ENCODE results near the gene SH2B3. TPM values are rescaled to one million over a fixed set of nuclear protein-coding genes. Genes with fewer than 3 reads are reported as not detected.
"Not testable (repeated sequence)": the region's sequence is repeated elsewhere in the genome, so short reads cannot be mapped to it uniquely, and the experiment has no call there.

The SH2B3 gene
- total RNA-seq, 3 donors from 2014 or later (not counting 1 experiment from before 2014, with no cell fraction given), result 68.1 to 81.3 (median 68.4) TPM

DNA sequence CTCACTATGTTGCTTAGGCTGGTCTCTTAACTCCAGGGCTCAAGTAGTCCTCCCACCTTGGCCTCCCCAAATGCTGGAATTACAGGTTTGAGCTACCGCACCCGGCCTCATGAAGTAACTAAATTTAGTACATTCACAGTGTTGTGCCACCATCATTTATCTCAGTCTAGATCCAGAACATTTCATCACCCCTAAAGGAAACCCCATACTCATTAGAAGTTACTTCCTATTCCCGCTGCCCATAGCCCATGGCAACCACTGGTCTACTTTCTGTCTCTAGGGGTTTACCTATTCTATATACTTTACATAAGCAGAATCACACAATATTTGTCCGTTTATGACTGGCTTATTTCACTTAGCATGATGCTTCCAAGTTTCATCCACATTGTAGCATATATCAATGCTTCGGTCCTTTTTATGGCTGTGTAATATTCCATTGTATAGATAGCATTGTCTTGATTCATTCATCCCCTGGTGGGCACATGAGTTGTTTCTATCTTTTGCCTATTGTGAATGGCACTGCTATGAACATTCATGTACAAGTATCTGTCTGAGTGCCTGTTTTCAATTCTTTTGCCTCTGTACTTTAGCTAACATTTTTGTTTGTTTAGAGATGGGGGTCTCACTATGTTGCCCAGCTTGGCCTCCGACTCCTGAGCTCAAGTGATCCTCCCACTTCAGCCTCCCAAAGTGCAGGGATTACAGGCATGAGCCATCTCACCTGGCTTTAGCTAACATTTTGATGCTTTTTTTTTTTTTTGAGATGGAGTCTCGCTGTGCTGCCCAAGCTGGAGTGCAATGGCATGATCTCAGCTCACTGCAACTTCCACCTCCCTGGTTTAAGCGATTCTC lies 10.2 kb upstream of the SH2B3 start:
- no peaks in the 10 kb centered on the region for H3K36me3 Mint-ChIP-seq
- intact Hi-C loops (cut with micrococcal nuclease), result no loop called here
- Histone ChIP-seq H3K9me3 (ENCODE audit: control insufficient read depth, insufficient read depth, low read length) (no peaks in the 10 kb centered on the region), H3K4me3 (ENCODE audit: low read length) (no peak overlapping the region), H3K27ac (ENCODE audit: low read length) (no peak overlapping the region), H3K27me3 (ENCODE audit: control insufficient read depth, insufficient read depth, low read length) (no peaks in the 10 kb centered on the region), H3K36me3 (ENCODE audit: control insufficient read depth, insufficient read depth, low read length) (no peaks in the 10 kb centered on the region), H3K4me1 (ENCODE audit: control insufficient read depth, insufficient read depth, low read length) (peaks cover 25% of the 10 kb centered on the region)
- WGBS (ENCODE audit: insufficient coverage), result 84% methylated on average over 8 of the region's 8 CpGs
- H3K9me3 Mint-ChIP-seq, result no peaks in the 10 kb centered on the region
- peaks cover 0 to 18% of the 10 kb centered on the region in 2 donors for H3K4me1 Mint-ChIP-seq
- TF ChIP-seq, protein P1, sequence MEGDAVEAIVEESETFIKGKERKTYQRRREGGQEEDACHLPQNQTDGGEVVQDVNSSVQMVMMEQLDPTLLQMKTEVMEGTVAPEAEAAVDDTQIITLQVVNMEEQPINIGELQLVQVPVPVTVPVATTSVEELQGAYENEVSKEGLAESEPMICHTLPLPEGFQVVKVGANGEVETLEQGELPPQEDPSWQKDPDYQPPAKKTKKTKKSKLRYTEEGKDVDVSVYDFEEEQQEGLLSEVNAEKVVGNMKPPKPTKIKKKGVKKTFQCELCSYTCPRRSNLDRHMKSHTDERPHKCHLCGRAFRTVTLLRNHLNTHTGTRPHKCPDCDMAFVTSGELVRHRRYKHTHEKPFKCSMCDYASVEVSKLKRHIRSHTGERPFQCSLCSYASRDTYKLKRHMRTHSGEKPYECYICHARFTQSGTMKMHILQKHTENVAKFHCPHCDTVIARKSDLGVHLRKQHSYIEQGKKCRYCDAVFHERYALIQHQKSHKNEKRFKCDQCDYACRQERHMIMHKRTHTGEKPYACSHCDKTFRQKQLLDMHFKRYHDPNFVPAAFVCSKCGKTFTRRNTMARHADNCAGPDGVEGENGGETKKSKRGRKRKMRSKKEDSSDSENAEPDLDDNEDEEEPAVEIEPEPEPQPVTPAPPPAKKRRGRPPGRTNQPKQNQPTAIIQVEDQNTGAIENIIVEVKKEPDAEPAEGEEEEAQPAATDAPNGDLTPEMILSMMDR (IDR thresholded peaks at IDR 0.05), result no peak
- no peak for DNase-seq
- no peak overlapping the region for H3K4me3 Mint-ChIP-seq
- H3K27ac Mint-ChIP-seq, result no peak overlapping the region
- no peak for ATAC-seq
- H3K27me3 Mint-ChIP-seq (ENCODE audit: low read depth in 2 of 2), result peaks cover 6 to 12% of the 10 kb centered on the region in 2 donors

DNA sequence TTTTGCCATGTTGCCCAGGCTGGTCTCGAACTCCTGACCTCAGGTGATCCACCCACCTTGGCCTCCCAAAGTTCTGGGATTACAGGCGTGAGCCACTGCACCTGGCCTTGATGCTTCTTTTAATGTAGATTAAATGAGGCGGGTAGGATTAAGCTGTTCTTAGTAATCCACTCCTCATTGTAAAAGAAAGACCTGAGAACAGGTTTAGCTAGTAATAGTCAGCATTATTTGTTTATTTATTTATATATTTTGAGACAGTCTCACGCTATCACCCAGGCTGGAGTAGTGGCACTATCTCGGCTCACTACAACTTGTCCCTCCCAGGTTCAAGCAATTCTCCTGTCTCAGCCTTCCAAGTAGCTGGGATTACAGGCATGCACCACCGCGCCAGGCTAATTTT lies 9.5 kb upstream of the SH2B3 start:
- H3K9me3 Mint-ChIP-seq; H3K36me3 Mint-ChIP-seq; H3K27ac ChIP-seq (ENCODE audit: low read length); H3K4me3 ChIP-seq (ENCODE audit: low read length); intact Hi-C loops (cut with micrococcal nuclease); H3K27me3 ChIP-seq (ENCODE audit: control insufficient read depth, insufficient read depth, low read length); H3K9me3 ChIP-seq (ENCODE audit: control insufficient read depth, insufficient read depth, low read length); ATAC-seq; DNase-seq; H3K36me3 ChIP-seq (ENCODE audit: control insufficient read depth, insufficient read depth, low read length); H3K27ac Mint-ChIP-seq; H3K4me3 Mint-ChIP-seq: not testable (repeated sequence)
- Mint-ChIP-seq H3K4me1 (peaks cover 0 to 20% of the 10 kb centered on the region in 2 donors), H3K27me3 (ENCODE audit: low read depth in 2 of 2) (peaks cover 6 to 12% of the 10 kb centered on the region in 2 donors)
- H3K4me1 ChIP-seq (ENCODE audit: control insufficient read depth, insufficient read depth, low read length), result peaks cover 18% of the 10 kb centered on the region
- WGBS (ENCODE audit: insufficient coverage), result 88% methylated on average over 6 of the region's 7 CpGs

DNA sequence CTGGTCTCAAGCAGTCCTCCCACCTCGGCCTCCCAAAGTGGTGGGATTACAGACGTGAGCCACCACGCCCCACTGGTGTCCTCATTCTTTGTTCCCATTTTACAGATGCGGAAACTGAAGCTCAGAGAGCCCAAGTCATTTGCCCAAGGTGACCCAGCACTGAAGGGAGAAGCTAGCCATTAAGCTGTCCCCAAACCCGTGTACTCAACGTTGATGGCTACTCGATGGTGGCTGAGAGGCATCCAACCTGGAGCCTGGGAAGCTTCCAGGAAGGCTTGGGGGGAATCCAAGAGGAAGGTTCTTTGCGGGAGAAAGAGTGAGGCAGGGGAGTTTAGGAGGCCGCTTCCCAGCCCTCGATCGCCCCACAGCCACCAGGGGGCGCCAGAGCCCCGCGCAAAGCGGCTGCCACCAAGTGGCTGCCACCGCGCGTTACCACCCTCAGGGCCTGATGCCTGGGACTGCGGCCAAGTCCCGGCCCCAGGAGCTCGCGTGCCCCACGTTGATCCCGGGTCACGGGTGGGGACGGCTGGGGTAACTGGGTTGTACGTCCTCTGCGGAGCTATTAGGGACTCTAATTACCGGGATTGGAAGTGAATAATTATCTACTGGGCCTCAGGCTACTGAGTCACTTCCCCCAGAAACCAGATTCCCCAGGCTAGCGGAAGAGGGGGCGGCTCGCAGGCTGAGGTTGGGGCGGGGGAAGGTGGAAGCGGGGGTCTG lies 8.8 kb upstream of the SH2B3 start:
- H3K36me3 Mint-ChIP-seq, result no peaks in the 10 kb centered on the region
- WGBS (ENCODE audit: insufficient coverage), result 5% methylated on average over 34 of the region's 34 CpGs
- TF ChIP-seq, protein P1 (IDR thresholded peaks at IDR 0.05), result peak; percentile 99
- no peaks in the 10 kb centered on the region for H3K9me3 ChIP-seq (ENCODE audit: control insufficient read depth, insufficient read depth, low read length)
- no peak overlapping the region for H3K27ac ChIP-seq (ENCODE audit: low read length)
- intact Hi-C loops (cut with micrococcal nuclease), result loop anchor here (1.0 kb wide), 2 partner anchors 54 to 132 kb away; no protein-coding TSS in a partner anchor
- no peaks in the 10 kb centered on the region for H3K27me3 ChIP-seq (ENCODE audit: control insufficient read depth, insufficient read depth, low read length)
- H3K27ac Mint-ChIP-seq, result peak overlapping the region in 1 of 2 donors; percentile 87
- H3K4me1 ChIP-seq (ENCODE audit: control insufficient read depth, insufficient read depth, low read length), result peaks cover 16% of the 10 kb centered on the region
- DNase-seq (peak; percentile 91 to 93), ATAC-seq (peak; percentile 92 to 97 (median 94))
- H3K4me1 Mint-ChIP-seq, result peaks cover 0 to 20% of the 10 kb centered on the region in 2 donors
- no peaks in the 10 kb centered on the region for H3K36me3 ChIP-seq (ENCODE audit: control insufficient read depth, insufficient read depth, low read length)
- no peaks in the 10 kb centered on the region for H3K9me3 Mint-ChIP-seq
- H3K4me3 Mint-ChIP-seq, result peak overlapping the region; percentile 60
- peaks cover 6 to 12% of the 10 kb centered on the region in 2 donors for H3K27me3 Mint-ChIP-seq (ENCODE audit: low read depth in 2 of 2)
- H3K4me3 ChIP-seq (ENCODE audit: low read length), result no peak overlapping the region

DNA sequence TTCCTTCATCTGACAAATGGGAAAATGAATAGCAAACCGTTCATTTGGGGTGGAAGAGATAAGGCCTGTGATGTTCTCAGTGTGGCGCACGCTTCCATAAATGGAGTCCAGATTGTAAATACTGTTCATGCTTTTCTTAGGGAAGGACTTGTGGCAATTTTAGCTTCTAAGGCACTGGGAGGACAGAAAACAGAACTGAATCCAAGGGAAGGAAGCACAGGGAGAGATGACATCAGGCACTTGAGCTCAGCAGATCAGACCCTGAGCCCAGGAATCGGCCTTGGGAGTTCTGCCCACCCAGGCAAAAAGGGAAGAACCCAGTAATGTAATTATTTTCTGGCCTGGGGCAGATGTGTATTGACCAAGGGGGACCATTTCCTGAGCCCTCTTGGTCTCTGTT lies 7.2 kb upstream of the SH2B3 start:
- Histone ChIP-seq H3K4me3 (ENCODE audit: low read length) (no peak overlapping the region), H3K9me3 (ENCODE audit: control insufficient read depth, insufficient read depth, low read length) (no peaks in the 10 kb centered on the region), H3K27me3 (ENCODE audit: control insufficient read depth, insufficient read depth, low read length) (no peaks in the 10 kb centered on the region), H3K4me1 (ENCODE audit: control insufficient read depth, insufficient read depth, low read length) (peaks cover 27% of the 10 kb centered on the region), H3K27ac (ENCODE audit: low read length) (no peak overlapping the region), H3K36me3 (ENCODE audit: control insufficient read depth, insufficient read depth, low read length) (no peaks in the 10 kb centered on the region)
- Mint-ChIP-seq H3K27ac (no peak overlapping the region), H3K9me3 (no peaks in the 10 kb centered on the region), H3K27me3 (ENCODE audit: low read depth in 2 of 2) (peaks cover 6 to 12% of the 10 kb centered on the region in 2 donors), H3K36me3 (no peaks in the 10 kb centered on the region), H3K4me3 (peak overlapping the region; percentile 21), H3K4me1 (peaks cover 8 to 28% of the 10 kb centered on the region in 2 donors)
- ATAC-seq (no peak), DNase-seq (no peak)
- TF ChIP-seq, protein P1 (IDR thresholded peaks at IDR 0.05), result no peak
- intact Hi-C loops (cut with micrococcal nuclease), result no loop called here
- 92% methylated on average over 4 of the region's 4 CpGs for WGBS (ENCODE audit: insufficient coverage)

DNA sequence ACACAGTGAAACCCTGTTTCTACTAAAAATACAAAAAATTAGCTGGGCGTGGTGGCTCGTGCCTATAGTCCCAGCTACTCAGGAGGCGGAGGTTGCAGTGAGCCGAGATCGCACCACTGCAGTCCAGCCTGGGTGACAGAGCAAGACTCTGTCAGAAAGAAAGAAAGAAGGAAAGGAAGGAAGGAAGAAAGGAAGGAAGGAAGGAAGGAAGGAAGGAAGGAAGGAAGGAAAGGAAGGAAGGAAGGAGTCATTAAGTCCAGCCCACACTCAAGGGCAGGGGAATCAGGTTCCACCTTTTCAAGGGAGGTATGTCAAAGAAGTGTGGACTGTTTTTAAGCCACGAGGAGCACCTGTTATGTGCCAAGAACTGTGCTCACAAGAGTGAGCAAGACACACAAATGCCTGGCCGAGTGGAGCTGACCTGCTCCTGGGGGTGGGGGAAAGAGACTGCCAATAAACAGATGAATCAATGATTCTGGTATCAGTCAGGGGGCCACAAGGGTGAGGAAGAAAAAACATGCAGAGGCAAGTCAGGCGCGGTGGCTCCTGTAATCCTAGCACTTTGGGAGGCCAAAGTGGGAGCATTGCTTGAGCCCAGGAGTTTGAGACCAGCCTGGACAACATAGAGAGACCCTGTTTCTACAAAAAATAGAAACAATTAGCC lies 5.8 kb upstream of the SH2B3 start:
- H3K27ac Mint-ChIP-seq, result peak overlapping the region in 1 of 2 donors; percentile 68
- H3K4me3 ChIP-seq (ENCODE audit: low read length); intact Hi-C loops (cut with micrococcal nuclease); H3K9me3 ChIP-seq (ENCODE audit: control insufficient read depth, insufficient read depth, low read length); H3K36me3 Mint-ChIP-seq; DNase-seq; ATAC-seq; H3K27me3 ChIP-seq (ENCODE audit: control insufficient read depth, insufficient read depth, low read length); H3K27me3 Mint-ChIP-seq (ENCODE audit: low read depth in 2 of 2); H3K36me3 ChIP-seq (ENCODE audit: control insufficient read depth, insufficient read depth, low read length); H3K27ac ChIP-seq (ENCODE audit: low read length); H3K9me3 Mint-ChIP-seq: not testable (repeated sequence)
- peak overlapping the region; percentile 4 for H3K4me3 Mint-ChIP-seq
- 91% methylated on average over 9 of the region's 9 CpGs for whole genome bisulfite sequencing (ENCODE audit: insufficient coverage)
- peaks cover 37% of the 10 kb centered on the region for H3K4me1 ChIP-seq (ENCODE audit: control insufficient read depth, insufficient read depth, low read length)
- peaks cover 20 to 42% of the 10 kb centered on the region in 2 donors for H3K4me1 Mint-ChIP-seq

Data from natural killer cell (primary cell).